ENCODE data around the gene ZMYND10. TPM values are rescaled to one million over a fixed set of nuclear protein-coding genes. Genes with fewer than 3 reads are reported as not detected.

The ZMYND10 gene
- total and polyA plus RNA-seq, 9 of the 15 experiments (the other 6 are each of a cell fraction or from before 2014, with no cell fraction given): 0.20 to 2.8 (median 0.70) TPM

GRCh38 chr3:50330330-50330729, 15.2 kb downstream of the ZMYND10 start:
- Histone ChIP-seq H3K27ac (ENCODE audit: extremely low read depth, low read depth, low read length) (no peak overlapping the region), H3K9me1 (ENCODE audit: control insufficient read depth, insufficient read depth, low read length) (peaks cover 4% of the 10 kb centered on the region), H3K4me3 (no peak overlapping the region), H2AFZ (ENCODE audit: low read depth, low read length) (no peak overlapping the region), H3K9me3 (replicated peaks; ENCODE audit: control insufficient read depth, insufficient read depth, low read depth, low read length) (no peaks in the 10 kb centered on the region), H3K9ac (ENCODE audit: insufficient read depth in 1 of 2, low read depth in 2 of 2, low read length in 2 of 2) (peak overlapping the region in 1 of 2 experiments; percentile 28; a peak in 1 of 4 replicates), H3K27me3 (ENCODE audit: control insufficient read depth in 2 of 2, insufficient read depth in 2 of 2, low read length in 2 of 2) (no peaks in the 10 kb centered on the region), H3K4me1 (replicated peaks in 1 of 2; ENCODE audit: control insufficient read depth in 2 of 2, insufficient read depth in 2 of 2, low read length in 2 of 2) (peaks cover 14 to 17% of the 10 kb centered on the region in 2 experiments; a peak in 4 of 5 replicates), H4K20me1 (replicated peaks; ENCODE audit: control insufficient read depth, insufficient read depth, low read length) (peaks cover 18% of the 10 kb centered on the region), H3K36me3 (ENCODE audit: control insufficient read depth, insufficient read depth, low read length) (peaks cover 71% of the 10 kb centered on the region; the same call in 2 of the 3 replicates), H3K4me2 (ENCODE audit: insufficient read depth, low read length) (no peak overlapping the region), H3K79me2 (ENCODE audit: control insufficient read depth, insufficient read depth, low read length) (peaks cover 45% of the 10 kb centered on the region)
- in situ Hi-C loops (cut with MboI) (no loop called here), intact Hi-C loops (cut with micrococcal nuclease) (no loop called here)
- ChIA-PET CTCF (ENCODE audit: low intra/inter-chr PET ratio) (no interaction called here), POLR2A (interaction anchor here (0.9 to 1.8 kb wide), 4 partner anchors 9 to 24 kb away, joined by 3 to 5 read pairs (median 4); no protein-coding TSS in a partner anchor)
- no peak for DNase-seq (ENCODE audit: extremely low read depth in 1 of 4, low spot score in 3 of 4)
- no peak for FAIRE-seq
- no peak for TF ChIP-seq LEF1 (IDR thresholded peaks at IDR 0.05)
- TF ChIP-seq SIX5 (IDR thresholded peaks at IDR 0.05; ENCODE audit: borderline replicate concordance in 1 of 2, insufficient read depth in 1 of 2, low read depth in 1 of 2, low read length in 2 of 2): no peak
- TF ChIP-seq RBFOX2 (IDR thresholded peaks at IDR 0.05; ENCODE audit: low read depth, low read length): peak; percentile 41; the same call in 1 of the 2 replicates
- TF ChIP-seq POLR2G (IDR thresholded peaks at IDR 0.05; ENCODE audit: low read depth, low read length): peak; percentile 50
- 100% methylated on average over 4 of the region's 10 CpGs for WGBS (ENCODE audit: insufficient coverage, low coverage, missing lambda C conversion rate)
- BruUV-seq (replicated peaks): no TSS peak
- ATAC-seq: no peak

All from K562 (cell line).